H9 (cell line): ENCODE data around the gene HNRNPD. TPM values are rescaled to one million over a fixed set of nuclear protein-coding genes. Genes with fewer than 3 reads are reported as not detected.
A peak's percentile ranks its signal among the peaks of the same experiment; 100 is the strongest.

Experiments
- DNase-seq: peaks from one replicate; pipeline ENCODE4 v3.0.0-alpha.2; 2017
- H2AFZ ChIP-seq: one replicate; pipeline ENCODE4 v1.6.1; 2013; ENCODE audit warnings: mild to moderate bottlenecking, low read length, control low read depth, moderate library complexity
- H2AK5ac ChIP-seq: 2 replicates; pipeline ENCODE4 v1.6.1; 2013; ENCODE audit warnings: low read length, control low read depth, mixed read lengths; ENCODE audit not compliant: insufficient read length
- H2BK120ac ChIP-seq: one replicate; pipeline ENCODE4 v1.6.1; 2013; ENCODE audit warnings: low read depth, mild to moderate bottlenecking, low read length, control low read depth, inconsistent platforms; ENCODE audit not compliant: poor library complexity, severe bottlenecking
- H2BK12ac ChIP-seq: 2 replicates; pipeline ENCODE4 v1.6.1; 2013; ENCODE audit warnings: low read length, control low read depth, mixed read lengths, low read depth; ENCODE audit not compliant: insufficient read length
- H2BK15ac ChIP-seq: 2 replicates; pipeline ENCODE4 v1.6.1; 2013; ENCODE audit warnings: low read depth, low read length, control low read depth
- H2BK20ac ChIP-seq: one replicate; pipeline ENCODE4 v1.6.1; 2013; ENCODE audit warnings: low read depth, mild to moderate bottlenecking, low read length, control low read depth, inconsistent platforms; ENCODE audit not compliant: poor library complexity, severe bottlenecking
- H2BK5ac ChIP-seq: 2 replicates; pipeline ENCODE4 v1.6.1; 2013; ENCODE audit warnings: low read length, control low read depth, mixed read lengths; ENCODE audit not compliant: insufficient read length
- H3K14ac ChIP-seq: 2 replicates; pipeline ENCODE4 v1.6.1; 2013; ENCODE audit warnings: low read length, control low read depth; ENCODE audit not compliant: insufficient read depth
- H3K18ac ChIP-seq: 2 replicates; pipeline ENCODE4 v1.6.1; 2013; ENCODE audit warnings: low read depth, mild to moderate bottlenecking, mixed read lengths, low read length, control low read depth; ENCODE audit not compliant: insufficient read length
- H3K23ac ChIP-seq: 2 replicates; pipeline ENCODE4 v1.6.1; 2013; ENCODE audit warnings: low read length, control low read depth, mixed read lengths, low read depth; ENCODE audit not compliant: insufficient read length
- H3K23me2 ChIP-seq: 2 replicates; pipeline ENCODE4 v1.6.1; 2013; ENCODE audit warnings: low read depth, mild to moderate bottlenecking, mixed read lengths, low read length, control low read depth; ENCODE audit not compliant: insufficient read length, poor library complexity, severe bottlenecking
- H3K27ac ChIP-seq: 2 replicates; pipeline ENCODE4 v1.5.1; 2013; ENCODE audit warnings: low read length, control low read depth, mixed read lengths, low read depth; ENCODE audit not compliant: insufficient read length
- H3K27me3 ChIP-seq: 2 replicates; pipeline ENCODE4 v1.6.1; 2013; ENCODE audit warnings: low read length, control low read depth, inconsistent platforms; ENCODE audit not compliant: insufficient read depth
- H3K4ac ChIP-seq: 2 replicates; pipeline ENCODE4 v1.6.1; 2013; ENCODE audit warnings: low read depth, mild to moderate bottlenecking, control low read depth, inconsistent platforms, low read length, moderate library complexity
- H3K4me1 ChIP-seq: 2 replicates; pipeline ENCODE4 v1.6.1; 2013; ENCODE audit warnings: low read length, control low read depth, inconsistent platforms; ENCODE audit not compliant: insufficient read depth
- H3K4me2 ChIP-seq: 2 replicates; pipeline ENCODE4 v1.6.1; 2013; ENCODE audit warnings: low read length, control low read depth, mixed read lengths; ENCODE audit not compliant: insufficient read length, insufficient read depth
- H3K56ac ChIP-seq: 2 replicates; pipeline ENCODE4 v1.6.1; 2013; ENCODE audit warnings: low read depth, mild to moderate bottlenecking, mixed read lengths, low read length, control low read depth; ENCODE audit not compliant: insufficient read length
- H3K79me1 ChIP-seq: 2 replicates; pipeline ENCODE4 v1.6.1; 2013; ENCODE audit warnings: low read depth, mild to moderate bottlenecking, moderate library complexity, low read length, control low read depth, inconsistent platforms; ENCODE audit not compliant: insufficient read depth, poor library complexity, severe bottlenecking
- H3K79me2 ChIP-seq: 2 replicates; pipeline ENCODE4 v1.6.1; 2013; ENCODE audit warnings: low read length, control low read depth, inconsistent platforms; ENCODE audit not compliant: insufficient read depth
- H3K9ac ChIP-seq: 2 replicates; pipeline ENCODE4 v1.6.1; 2013; ENCODE audit warnings: low read length, control low read depth, mixed read lengths; ENCODE audit not compliant: insufficient read length; ENCODE audit errors: extremely low read depth
- H3K9me3 ChIP-seq: one replicate; pipeline ENCODE4 v1.6.1; 2013; ENCODE audit warnings: low read depth, low read length, inconsistent platforms; ENCODE audit not compliant: control insufficient read depth
- H3T11ph ChIP-seq: one replicate; pipeline ENCODE4 v1.6.1; 2013; ENCODE audit warnings: mild to moderate bottlenecking, low read length, control low read depth, inconsistent platforms
- H4K20me1 ChIP-seq: one replicate; pipeline ENCODE4 v1.6.1; 2013; ENCODE audit not compliant: control insufficient read depth, insufficient read length, insufficient read depth
- H4K5ac ChIP-seq: 2 replicates; pipeline ENCODE4 v1.6.1; 2013; ENCODE audit warnings: low read depth, mild to moderate bottlenecking, mixed read lengths, low read length, control low read depth; ENCODE audit not compliant: insufficient read length
- H4K8ac ChIP-seq: replicated peaks from 2 replicates; pipeline ENCODE4 v1.6.1; 2013; ENCODE audit warnings: low read length, control low read depth, mixed read lengths, low read depth; ENCODE audit not compliant: insufficient read length
- H4K91ac ChIP-seq: 2 replicates; pipeline ENCODE4 v1.6.1; 2013; ENCODE audit warnings: low read depth, mild to moderate bottlenecking, moderate library complexity, mixed read lengths, low read length, control low read depth; ENCODE audit not compliant: insufficient read length
- H3K27ac Mint-ChIP-seq, 3 experiments: 2 replicates in 2 of 3; 3 replicates in 1 of 3; pipeline ENCODE4 v1.8.0; 2020 to 2021; ENCODE audit warnings: mixed read lengths in 3 of 3, mild to moderate bottlenecking in 1 of 3, moderate library complexity in 1 of 3
- H3K27me3 Mint-ChIP-seq: 2 replicates; pipeline ENCODE4 v1.8.0; 2021; ENCODE audit warnings: low read depth, mild to moderate bottlenecking, moderate library complexity, mixed read lengths
- H3K36me3 Mint-ChIP-seq, 3 experiments: 2 replicates in 2 of 3; 3 replicates in 1 of 3; pipeline ENCODE4 v1.8.0; 2020 to 2021; ENCODE audit warnings: low read depth in 3 of 3, mixed read lengths in 3 of 3; ENCODE audit not compliant: insufficient read depth in 1 of 3
- H3K4me1 Mint-ChIP-seq, 2 experiments: 2 replicates each; pipeline ENCODE4 v1.8.0; 2020; ENCODE audit warnings: mixed read lengths in 2 of 2
- H3K4me3 Mint-ChIP-seq, 2 experiments: 2 replicates in 1 of 2; 3 replicates in 1 of 2; pipeline ENCODE4 v1.8.0; 2020 to 2021; ENCODE audit warnings: mild to moderate bottlenecking in 2 of 2, mixed read lengths in 2 of 2, moderate library complexity in 1 of 2
- H3K9me3 Mint-ChIP-seq, 2 experiments: 2 replicates in 1 of 2; 3 replicates in 1 of 2; pipeline ENCODE4 v1.8.0; 2020; ENCODE audit warnings: mild to moderate bottlenecking in 2 of 2, mixed read lengths in 2 of 2, moderate library complexity in 1 of 2
- CTCF ChIP-seq: fragments of 200-600 bp; sonication (generic); conservative IDR thresholded peaks from 3 replicates; pipeline ENCODE4 v1.8.0; 2021; ENCODE audit warnings: antibody characterized with exemption, mild to moderate bottlenecking
- WGBS: extraction: QIAGEN DNeasy Blood & Tissue Kit; methylation state at CpG from one replicate; pipeline ENCODE4 v1.1.7; 2013; ENCODE audit warnings: missing lambda C conversion rate, low lambda C conversion rate, mixed read lengths; ENCODE audit not compliant: insufficient read length; ENCODE audit errors: extremely low coverage; 5-methylcytosine and 5-hydroxymethylcytosine counted together
- total RNA-seq: library from RNA; stranded (reverse); gene quantifications from 2 replicates; pipeline ENCODE4 v1.2.1, GENCODE V29; 2021

HNRNPD gene
- total RNA-seq, 1 experiment from 2014 or later: 611 TPM

GRCh38 chr4:82357640-82358039, 16.2 kb downstream of the HNRNPD start:
- no peak overlapping the region for H3K4me2 ChIP-seq
- Mint-ChIP-seq H3K27ac (peak overlapping the region in 1 of 3 experiments; percentile 30; a peak in 1 of 7 replicates), H3K36me3 (peaks cover 56 to 73% (median 72%) of the 10 kb centered on the region in 3 experiments; a peak in 6 of 7 replicates), H3K4me1 (peaks cover 10 to 13% of the 10 kb centered on the region in 2 experiments), H3K27me3 (no peaks in the 10 kb centered on the region), H3K4me3 (no peak overlapping the region), H3K9me3 (no peaks in the 10 kb centered on the region)
- no peak overlapping the region for H2BK5ac ChIP-seq
- peaks cover 9% of the 10 kb centered on the region for H3K79me1 ChIP-seq
- H3T11ph ChIP-seq: no peak overlapping the region
- H4K5ac ChIP-seq: no peak overlapping the region
- no peak for DNase-seq
- H2BK20ac ChIP-seq: no peak overlapping the region
- H3K56ac ChIP-seq: no peak overlapping the region
- H2BK120ac ChIP-seq: no peak overlapping the region
- no peak overlapping the region for H3K27ac ChIP-seq
- no peaks in the 10 kb centered on the region for H3K4me1 ChIP-seq
- no peak overlapping the region for H2AK5ac ChIP-seq
- H4K91ac ChIP-seq: no peak overlapping the region
- H4K8ac ChIP-seq: no peak overlapping the region
- no peak overlapping the region for H3K14ac ChIP-seq
- no peaks in the 10 kb centered on the region for H4K20me1 ChIP-seq
- no peak overlapping the region for H3K9ac ChIP-seq
- peaks cover 1% of the 10 kb centered on the region for H3K23me2 ChIP-seq
- H3K79me2 ChIP-seq: peaks cover 16% of the 10 kb centered on the region; the same call in 1 of the 2 replicates
- H3K23ac ChIP-seq: no peak overlapping the region
- TF ChIP-seq CTCF: no peak
- H3K4ac ChIP-seq: no peak overlapping the region
- H2BK12ac ChIP-seq: no peak overlapping the region
- H3K18ac ChIP-seq: no peak overlapping the region
- H3K27me3 ChIP-seq: no peaks in the 10 kb centered on the region
- H2BK15ac ChIP-seq: no peak overlapping the region
- no CpG with 5 or more reads among the region's 5 CpGs for WGBS
- H3K9me3 ChIP-seq: no peaks in the 10 kb centered on the region
- H2AFZ ChIP-seq: no peak overlapping the region
